K562 (cell line): ENCODE data around the gene OR11L1. TPM values are rescaled to one million over a fixed set of nuclear protein-coding genes. Genes with fewer than 3 reads are reported as not detected.

Source experiments
- CHAMP1 ChIP-seq: fragments of 450-650 bp; IDR thresholded peaks from 2 replicates; pipeline ENCODE4 v1.6.1; 2016; ENCODE audit warnings: mild to moderate bottlenecking
- EP400 ChIP-seq: fragments of 450-650 bp; IDR thresholded peaks from 2 replicates; pipeline ENCODE4 v1.6.1; 2017; ENCODE audit warnings: antibody characterized with exemption, mild to moderate bottlenecking, moderate library complexity
- FOXJ2 ChIP-seq: fragments of 200-800 bp; sonication (Bioruptor generic); IDR thresholded peaks from 2 replicates; pipeline ENCODE4 v1.6.1; 2016; ENCODE audit warnings: missing genetic modification characterization, missing compliant biosample characterization
- FOXP1 ChIP-seq: sonication (generic); formaldehyde crosslinking; IDR thresholded peaks from 2 replicates; pipeline ENCODE4 v1.8.0; 2022; ENCODE audit warnings: mild to moderate bottlenecking, missing genetic modification reagents
- GABPA ChIP-seq: fragments of 200-800 bp; sonication (Bioruptor generic); conservative IDR thresholded peaks from 2 replicates; pipeline ENCODE4 v1.6.1; 2016; ENCODE audit warnings: low read depth, missing genetic modification characterization, missing compliant biosample characterization
- HDAC1 ChIP-seq, 2 experiments: fragments of 450-650 bp; IDR thresholded peaks; 2 replicates each; pipeline ENCODE4 v1.6.1; 2016 to 2017; ENCODE audit warnings: inconsistent platforms in 1 of 2, mild to moderate bottlenecking in 1 of 2, moderate library complexity in 1 of 2
- HDAC2 ChIP-seq: fragments of 450-650 bp; IDR thresholded peaks from 2 replicates; pipeline ENCODE4 v1.6.1; 2016; ENCODE audit warnings: mild to moderate bottlenecking
- MEF2D ChIP-seq: conservative IDR thresholded peaks from 2 replicates; pipeline ENCODE4 v1.6.1; 2016; ENCODE audit warnings: low read depth, missing genetic modification characterization, missing compliant biosample characterization
- MTA3 ChIP-seq: fragments of 450-650 bp; formaldehyde crosslinking; IDR thresholded peaks from 2 replicates; pipeline ENCODE4 v1.6.1; 2017; ENCODE audit warnings: mild to moderate bottlenecking, borderline replicate concordance
- MXI1 ChIP-seq: IDR thresholded peaks from 2 replicates; pipeline ENCODE4 v1.6.1; 2011; ENCODE audit warnings: low read depth, mild to moderate bottlenecking, improper control_type of control experiment, low read length
- NCOA1 ChIP-seq: fragments of 450-650 bp; IDR thresholded peaks from 2 replicates; pipeline ENCODE4 v1.6.1; 2016; ENCODE audit warnings: low read depth
- PHB2 ChIP-seq: fragments of 450-650 bp; IDR thresholded peaks from 2 replicates; pipeline ENCODE4 v1.6.1; 2017; ENCODE audit warnings: low read depth
- POLR2AphosphoS5 ChIP-seq: IDR thresholded peaks from 2 replicates; pipeline ENCODE4 v1.6.1; 2011; ENCODE audit warnings: mild to moderate bottlenecking, low read depth, low read length, moderate library complexity; ENCODE audit not compliant: control insufficient read depth, insufficient read depth
- PRMT5 ChIP-seq: sonication (generic); formaldehyde crosslinking; IDR thresholded peaks from 2 replicates; pipeline ENCODE4 v1.5.0; 2020; ENCODE audit warnings: missing genetic modification reagents
- RBM17 ChIP-seq: fragments of 200-400 bp; formaldehyde crosslinking; IDR thresholded peaks from 2 replicates; pipeline ENCODE4 v1.6.1; 2017; ENCODE audit warnings: low read depth, mild to moderate bottlenecking, low read length, borderline replicate concordance
- TAF1 ChIP-seq: IDR thresholded peaks from 2 replicates; pipeline ENCODE4 v1.6.1; 2011; ENCODE audit warnings: mild to moderate bottlenecking, low read length, moderate library complexity; ENCODE audit not compliant: insufficient read depth, control insufficient read depth, severe bottlenecking; ENCODE audit errors: extremely low read depth
- TCF7L2 ChIP-seq: fragments of 150-350 bp; IDR thresholded peaks from 2 replicates; pipeline ENCODE4 v1.6.1; 2016; ENCODE audit warnings: low read depth, mild to moderate bottlenecking, low read length, moderate library complexity
- U2AF2 ChIP-seq: fragments of 200-400 bp; formaldehyde crosslinking; optimal IDR thresholded peaks from 2 replicates; pipeline ENCODE3; 2017; ENCODE audit warnings: low read depth, mild to moderate bottlenecking, low read length
- USF2 ChIP-seq: sonication (generic); formaldehyde crosslinking; IDR thresholded peaks from 2 replicates; pipeline ENCODE4 v1.5.0; 2020; ENCODE audit warnings: missing genetic modification reagents
- YBX1 ChIP-seq: fragments of 450-650 bp; IDR thresholded peaks from 2 replicates; pipeline ENCODE4 v1.7.1; 2016; ENCODE audit warnings: mild to moderate bottlenecking
- ZBED1 ChIP-seq: IDR thresholded peaks from 2 replicates; pipeline ENCODE4 v1.6.1; 2014
- ZFP30 ChIP-seq: fragments of 250-450 bp; sonication (Bioruptor Pico); IDR thresholded peaks from 2 replicates; pipeline ENCODE4 v1.8.0; 2022; ENCODE audit warnings: moderate library complexity, mild to moderate bottlenecking, inconsistent platforms, borderline replicate concordance
- ZNF347 ChIP-seq: fragments of 450-650 bp; formaldehyde crosslinking; IDR thresholded peaks from 2 replicates; pipeline ENCODE4 v1.4.0; 2020; ENCODE audit warnings: low read depth, mild to moderate bottlenecking, moderate library complexity
- polyA plus RNA-seq, 8 experiments: library from polyadenylated mRNA; depleted of rRNA in 4 of 8; stranded (reverse) in 5 of 8; unstranded in 3 of 8; fragments of >200 nt; fragmentation: Nextera tagmentation in 2 of 8; fragmentation: Illumina TruSeq in 1 of 8; extraction: Ambion mirVana in 2 of 8; extraction: Trizol in 1 of 8; gene quantifications; 2 replicates each; pipeline versions ENCODE4 v1.2.1 to v1.2.3, GENCODE V29; 2011 to 2014; ENCODE audit warnings: inconsistent platforms in 1 of 8, missing spikeins in 1 of 8
- total RNA-seq, 7 experiments: library from RNA; depleted of rRNA in 6 of 7; stranded (reverse); fragments of >200 nt in 6 of 7; fragmentation: Illumina TruSeq in 2 of 7; extraction: Trizol in 2 of 7; gene quantifications; 2 replicates each; pipeline versions ENCODE4 v1.2.1 to v1.2.3, GENCODE V29; 2011 to 2021; ENCODE audit warnings: low replicate concordance in 1 of 7

The OR11L1 gene
- total and polyA plus RNA-seq, 9 of the 15 experiments (the other 6 are each of a cell fraction or from before 2014, with no cell fraction given): not detected

- TF ChIP-seq U2AF2 (no peak), TCF7L2 (no peak), POLR2AphosphoS5 (peak; percentile 93), EP400 (0 out of 2 replicates have a peak, but pooled peaks have one; percentile 37), FOXP1 (CRISPR knock-in tag) (no peak), ZBED1 (no peak), MTA3 (peak; percentile 89), HDAC2 (peak; percentile 66), PHB2 (no peak), TAF1 (peak; percentile 23), YBX1 (no peak), HDAC1 (IDR thresholded peaks at IDR 0.05) (0 out of 4 replicates have a peak, but pooled peaks of 1 of the 2 experiments have one; percentile 11), USF2 (CRISPR knock-in tag) (no peak), FOXJ2 (tag) (no peak), ZNF347 (CRISPR knock-in tag) (no peak), CHAMP1 (no peak), ZFP30 (CRISPR knock-in tag) (no peak), NCOA1 (no peak), MEF2D (tag) (no peak), MXI1 (peak; percentile 39; the same call in 1 of the 2 replicates), RBM17 (no peak), PRMT5 (CRISPR knock-in tag) (no peak), GABPA (tag) (no peak)
Observed at GRCh38 chr1:247854899-247855545, 13.3 kb upstream of the OR11L1 start (continued).
